22Rv1 (cell line): ENCODE measurements around the gene FYN.

Experiments used
- CTCF ChIP-seq: fragments of 450-650 bp; IDR thresholded peaks from 2 replicates; pipeline ENCODE4 v1.5.1; 2017; ENCODE audit warnings: mild to moderate bottlenecking
- ZFX ChIP-seq: fragments of 450-650 bp; IDR thresholded peaks from 2 replicates; pipeline ENCODE4 v1.6.1; 2017; ENCODE audit warnings: antibody characterized with exemption, borderline replicate concordance

- TF ChIP-seq CTCF (no peak), ZFX (no peak)
Measured at GRCh38 chr6:111769365-111770152, 103.7 kb downstream of the FYN start.
